ENCODE results near the gene VWCE.

GRCh38 chr11:61325649-61326414 is 30.7 kb upstream of the VWCE start:
- TF ChIP-seq EZH2phosphoT487 (IDR thresholded peaks at IDR 0.05; ENCODE audit: insufficient read depth, low read depth) = no peak
- no peak for TF ChIP-seq EZH2 (IDR thresholded peaks at IDR 0.05; ENCODE audit: insufficient read depth, poor library complexity, severe bottlenecking)

All from GM23248 (cell line).